Mesenchymal stem cell (in vitro differentiated cells and primary cell): ENCODE results near the gene EPAS1.

Source experiments
- DNase-seq: peaks from one replicate; pipeline ENCODE4 v3.0.0-alpha.2; 2013
- H2AFZ ChIP-seq: one replicate; pipeline ENCODE4 v1.6.1; 2013; ENCODE audit warnings: low read depth, mild to moderate bottlenecking, control low read depth, inconsistent platforms, low read length, moderate library complexity
- H2AK5ac ChIP-seq: 2 replicates; pipeline ENCODE4 v1.6.1; 2013; ENCODE audit warnings: low read length, moderate library complexity, mild to moderate bottlenecking, inconsistent platforms; ENCODE audit not compliant: severe bottlenecking
- H2BK120ac ChIP-seq: one replicate; pipeline ENCODE4 v1.6.1; 2013; ENCODE audit warnings: low read depth, mild to moderate bottlenecking, inconsistent platforms, low read length, moderate library complexity
- H2BK12ac ChIP-seq, 2 experiments: one replicate each; pipeline ENCODE4 v1.6.1; 2013; ENCODE audit warnings: inconsistent platforms in 2 of 2, low read length in 2 of 2, mild to moderate bottlenecking in 2 of 2, moderate library complexity in 2 of 2, control low read depth in 1 of 2
- H2BK15ac ChIP-seq: one replicate; pipeline ENCODE4 v1.6.1; 2013; ENCODE audit warnings: mild to moderate bottlenecking, low read depth, inconsistent platforms; ENCODE audit not compliant: poor library complexity, severe bottlenecking
- H2BK5ac ChIP-seq: 2 replicates; pipeline ENCODE4 v1.6.1; 2013; ENCODE audit warnings: low read depth, mild to moderate bottlenecking, low read length, control low read depth, inconsistent platforms; ENCODE audit not compliant: poor library complexity, severe bottlenecking
- H3K14ac ChIP-seq, 2 experiments: one replicate each; pipeline ENCODE4 v1.6.1; 2013; ENCODE audit warnings: inconsistent platforms in 2 of 2, low read length in 2 of 2, control low read depth in 1 of 2, mild to moderate bottlenecking in 1 of 2, moderate library complexity in 1 of 2
- H3K18ac ChIP-seq, 2 experiments: one replicate each; pipeline ENCODE4 v1.6.1; 2013; ENCODE audit warnings: inconsistent platforms in 2 of 2, low read length in 2 of 2, control low read depth in 1 of 2, low read depth in 1 of 2, mild to moderate bottlenecking in 1 of 2
- H3K23ac ChIP-seq, 2 experiments: one replicate each; pipeline ENCODE4 v1.6.1; 2013; ENCODE audit warnings: inconsistent platforms in 2 of 2, low read length in 2 of 2, mild to moderate bottlenecking in 2 of 2, moderate library complexity in 2 of 2, control low read depth in 1 of 2
- H3K27ac ChIP-seq: 2 replicates; pipeline ENCODE4 v1.5.1; 2013; ENCODE audit warnings: mild to moderate bottlenecking, moderate library complexity, low read length, control low read depth, inconsistent platforms; ENCODE audit not compliant: poor library complexity, severe bottlenecking
- H3K27me3 ChIP-seq, 2 experiments: 2 replicates each; pipeline versions ENCODE4 v1.6.1 to v1.7.0; 2013; ENCODE audit warnings: low read length in 2 of 2, mild to moderate bottlenecking in 2 of 2, moderate library complexity in 2 of 2, control low read depth in 1 of 2, inconsistent platforms in 1 of 2; ENCODE audit not compliant: control insufficient read depth in 1 of 2, insufficient read depth in 1 of 2
- H3K36me3 ChIP-seq, 2 experiments: 2 replicates each; pipeline versions ENCODE4 v1.6.1 to v1.7.0; 2013; ENCODE audit warnings: low read length in 2 of 2, control low read depth in 1 of 2, inconsistent platforms in 1 of 2, low read depth in 1 of 2, mild to moderate bottlenecking in 1 of 2; ENCODE audit not compliant: insufficient read depth in 2 of 2, control insufficient read depth in 1 of 2
- H3K4ac ChIP-seq, 2 experiments: one replicate each; pipeline ENCODE4 v1.6.1; 2013; ENCODE audit warnings: inconsistent platforms in 2 of 2, low read length in 2 of 2, mild to moderate bottlenecking in 2 of 2, moderate library complexity in 2 of 2, control low read depth in 1 of 2, low read depth in 1 of 2
- H3K4me1 ChIP-seq: 2 replicates; pipeline ENCODE4 v1.6.1; 2013; ENCODE audit warnings: low read depth, low read length, control low read depth; ENCODE audit not compliant: control insufficient read depth, insufficient read depth
- H3K4me2 ChIP-seq: 2 replicates; pipeline ENCODE4 v1.6.1; 2013; ENCODE audit warnings: low read length, mild to moderate bottlenecking, inconsistent platforms; ENCODE audit not compliant: poor library complexity, severe bottlenecking
- H3K4me3 ChIP-seq, 2 experiments: 2 replicates each; pipeline versions ENCODE4 v1.5.1 to v1.7.0; 2013; ENCODE audit warnings: low read length in 2 of 2, mild to moderate bottlenecking in 2 of 2, control low read depth in 1 of 2, low read depth in 1 of 2; ENCODE audit not compliant: insufficient read depth in 1 of 2
- H3K79me1 ChIP-seq: replicated peaks from 2 replicates; pipeline ENCODE4 v1.6.1; 2013; ENCODE audit warnings: mild to moderate bottlenecking, control low read depth, low read length, inconsistent platforms; ENCODE audit not compliant: poor library complexity, severe bottlenecking
- H3K9ac ChIP-seq: 2 replicates; pipeline ENCODE4 v1.7.0; 2013; ENCODE audit warnings: mild to moderate bottlenecking, low read length, moderate library complexity
- H3K9me3 ChIP-seq: 2 replicates; pipeline ENCODE4 v1.7.0; 2013; ENCODE audit warnings: mild to moderate bottlenecking, low read length; ENCODE audit not compliant: control insufficient read depth
- H4K8ac ChIP-seq: one replicate; pipeline ENCODE4 v1.6.1; 2013; ENCODE audit warnings: inconsistent platforms, mild to moderate bottlenecking, low read length, moderate library complexity
- H4K91ac ChIP-seq: one replicate; pipeline ENCODE4 v1.6.1; 2013; ENCODE audit warnings: mild to moderate bottlenecking, low read length, inconsistent platforms
- WGBS: methylation state at CpG from one replicate; pipeline ENCODE4 v1.1.7; 2013; ENCODE audit warnings: mixed read lengths; 5-methylcytosine and 5-hydroxymethylcytosine counted together

Gene EPAS1

GRCh38 chr2:46263347-46263746 is 33.9 kb upstream of the EPAS1 start:
- H2BK5ac ChIP-seq: no peak overlapping the region
- H3K9ac ChIP-seq: no peak overlapping the region
- no peak overlapping the region for H3K14ac ChIP-seq
- no peak for DNase-seq
- no peaks in the 10 kb centered on the region for H3K27me3 ChIP-seq
- no peak overlapping the region for H2BK120ac ChIP-seq
- H3K18ac ChIP-seq: no peak overlapping the region
- H3K4me3 ChIP-seq: no peak overlapping the region
- no peaks in the 10 kb centered on the region for H3K36me3 ChIP-seq
- H2BK15ac ChIP-seq: no peak overlapping the region
- H3K79me1 ChIP-seq: no peaks in the 10 kb centered on the region
- no peak overlapping the region for H3K4me2 ChIP-seq
- no peak overlapping the region for H3K27ac ChIP-seq
- no peak overlapping the region for H2AK5ac ChIP-seq
- H3K23ac ChIP-seq: no peak overlapping the region
- WGBS: 52% methylated on average over 1 of the region's 1 CpG
- no peak overlapping the region for H2BK12ac ChIP-seq
- no peaks in the 10 kb centered on the region for H3K9me3 ChIP-seq
- peak overlapping the region; percentile 29 for H4K91ac ChIP-seq
- H3K4me1 ChIP-seq: no peaks in the 10 kb centered on the region
- no peak overlapping the region for H4K8ac ChIP-seq
- no peak overlapping the region for H2AFZ ChIP-seq
- H3K4ac ChIP-seq: no peak overlapping the region

GRCh38 chr2:46264447-46264846 is 32.8 kb upstream of the EPAS1 start:
- Histone ChIP-seq H2AK5ac (no peak overlapping the region), H3K79me1 (no peaks in the 10 kb centered on the region), H3K4ac (peak overlapping the region in 1 of 2 experiments; percentile 7), H2BK5ac (no peak overlapping the region), H2BK15ac (no peak overlapping the region), H3K4me1 (peaks cover under 1% of the 10 kb centered on the region), H3K18ac (peak overlapping the region in 1 of 2 experiments; percentile 28), H3K27ac (no peak overlapping the region), H3K23ac (no peak overlapping the region), H4K8ac (no peak overlapping the region), H4K91ac (no peak overlapping the region), H3K4me2 (no peak overlapping the region), H2AFZ (no peak overlapping the region), H3K14ac (no peak overlapping the region), H3K4me3 (no peak overlapping the region), H3K27me3 (no peaks in the 10 kb centered on the region), H3K9me3 (no peaks in the 10 kb centered on the region), H3K9ac (no peak overlapping the region), H2BK120ac (no peak overlapping the region), H3K36me3 (no peaks in the 10 kb centered on the region), H2BK12ac (no peak overlapping the region)
- WGBS: 89% methylated on average over 1 of the region's 2 CpGs
- no peak for DNase-seq

- WGBS: 100% methylated on average over 3 of the region's 5 CpGs
- Histone ChIP-seq H3K27ac (no peak overlapping the region), H3K4me2 (no peak overlapping the region), H3K36me3 (no peaks in the 10 kb centered on the region), H4K8ac (no peak overlapping the region), H3K23ac (no peak overlapping the region), H2BK12ac (no peak overlapping the region), H2AFZ (no peak overlapping the region), H3K9me3 (no peaks in the 10 kb centered on the region), H3K27me3 (no peaks in the 10 kb centered on the region), H3K14ac (no peak overlapping the region), H3K18ac (no peak overlapping the region), H2BK5ac (no peak overlapping the region), H2BK15ac (no peak overlapping the region), H4K91ac (no peak overlapping the region), H3K4ac (no peak overlapping the region), H3K79me1 (no peaks in the 10 kb centered on the region), H3K4me1 (peaks cover 6% of the 10 kb centered on the region), H3K9ac (no peak overlapping the region), H2BK120ac (no peak overlapping the region), H2AK5ac (no peak overlapping the region), H3K4me3 (no peak overlapping the region)
- no peak for DNase-seq
These were observed 31.1 kb upstream of the EPAS1 start for GRCh38 chr2:46266134-46266533.

- no peak overlapping the region for H2BK12ac ChIP-seq
- no peak overlapping the region for H4K8ac ChIP-seq
- H2BK5ac ChIP-seq: no peak overlapping the region
- H3K23ac ChIP-seq: no peak overlapping the region
- peaks cover 8% of the 10 kb centered on the region for H3K4me1 ChIP-seq
- WGBS: no CpG with 5 or more reads among the region's 1 CpG
- no peak overlapping the region for H2AFZ ChIP-seq
- H3K9ac ChIP-seq: no peak overlapping the region
- no peaks in the 10 kb centered on the region for H3K79me1 ChIP-seq
- DNase-seq: peak; percentile 39
- no peak overlapping the region for H4K91ac ChIP-seq
- H3K14ac ChIP-seq: no peak overlapping the region
- H3K9me3 ChIP-seq: no peaks in the 10 kb centered on the region
- H3K27me3 ChIP-seq: no peaks in the 10 kb centered on the region
- no peaks in the 10 kb centered on the region for H3K36me3 ChIP-seq
- no peak overlapping the region for H2AK5ac ChIP-seq
- H3K27ac ChIP-seq: no peak overlapping the region
- no peak overlapping the region for H2BK15ac ChIP-seq
- H3K4me3 ChIP-seq: no peak overlapping the region
- no peak overlapping the region for H3K4ac ChIP-seq
- H3K18ac ChIP-seq: no peak overlapping the region
- no peak overlapping the region for H2BK120ac ChIP-seq
- H3K4me2 ChIP-seq: no peak overlapping the region
These were observed 29.6 kb upstream of the EPAS1 start for GRCh38 chr2:46267616-46268015.
